ENCODE results near the gene ALAD.
"Not testable (repeated sequence)": the region's sequence is repeated elsewhere in the genome, so short reads cannot be mapped to it uniquely, and the experiment has no call there.

Gene ALAD

DNA sequence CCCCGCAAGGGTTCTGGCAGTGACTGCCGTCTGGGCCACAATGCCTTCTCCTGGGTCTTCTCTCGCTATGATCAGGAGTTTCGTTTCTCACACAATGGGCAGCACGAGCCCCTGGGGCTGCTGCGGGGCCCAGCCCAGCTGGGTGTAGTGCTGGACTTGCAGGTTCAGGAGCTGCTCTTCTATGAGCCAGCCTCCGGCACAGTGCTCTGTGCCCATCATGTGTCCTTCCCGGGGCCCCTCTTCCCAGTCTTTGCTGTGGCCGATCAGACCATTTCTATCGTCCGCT, 31.3 kb downstream of the ALAD start:
- TF ChIP-seq, protein P1, sequence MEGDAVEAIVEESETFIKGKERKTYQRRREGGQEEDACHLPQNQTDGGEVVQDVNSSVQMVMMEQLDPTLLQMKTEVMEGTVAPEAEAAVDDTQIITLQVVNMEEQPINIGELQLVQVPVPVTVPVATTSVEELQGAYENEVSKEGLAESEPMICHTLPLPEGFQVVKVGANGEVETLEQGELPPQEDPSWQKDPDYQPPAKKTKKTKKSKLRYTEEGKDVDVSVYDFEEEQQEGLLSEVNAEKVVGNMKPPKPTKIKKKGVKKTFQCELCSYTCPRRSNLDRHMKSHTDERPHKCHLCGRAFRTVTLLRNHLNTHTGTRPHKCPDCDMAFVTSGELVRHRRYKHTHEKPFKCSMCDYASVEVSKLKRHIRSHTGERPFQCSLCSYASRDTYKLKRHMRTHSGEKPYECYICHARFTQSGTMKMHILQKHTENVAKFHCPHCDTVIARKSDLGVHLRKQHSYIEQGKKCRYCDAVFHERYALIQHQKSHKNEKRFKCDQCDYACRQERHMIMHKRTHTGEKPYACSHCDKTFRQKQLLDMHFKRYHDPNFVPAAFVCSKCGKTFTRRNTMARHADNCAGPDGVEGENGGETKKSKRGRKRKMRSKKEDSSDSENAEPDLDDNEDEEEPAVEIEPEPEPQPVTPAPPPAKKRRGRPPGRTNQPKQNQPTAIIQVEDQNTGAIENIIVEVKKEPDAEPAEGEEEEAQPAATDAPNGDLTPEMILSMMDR (IDR thresholded peaks at IDR 0.05; ENCODE audit: control insufficient read depth, extremely low read depth, insufficient read depth): no peak
- DNase-seq (ENCODE audit: low read depth): no peak
- no peak overlapping the region for H3K4me3 ChIP-seq (ENCODE audit: low read depth, low read length)

DNA sequence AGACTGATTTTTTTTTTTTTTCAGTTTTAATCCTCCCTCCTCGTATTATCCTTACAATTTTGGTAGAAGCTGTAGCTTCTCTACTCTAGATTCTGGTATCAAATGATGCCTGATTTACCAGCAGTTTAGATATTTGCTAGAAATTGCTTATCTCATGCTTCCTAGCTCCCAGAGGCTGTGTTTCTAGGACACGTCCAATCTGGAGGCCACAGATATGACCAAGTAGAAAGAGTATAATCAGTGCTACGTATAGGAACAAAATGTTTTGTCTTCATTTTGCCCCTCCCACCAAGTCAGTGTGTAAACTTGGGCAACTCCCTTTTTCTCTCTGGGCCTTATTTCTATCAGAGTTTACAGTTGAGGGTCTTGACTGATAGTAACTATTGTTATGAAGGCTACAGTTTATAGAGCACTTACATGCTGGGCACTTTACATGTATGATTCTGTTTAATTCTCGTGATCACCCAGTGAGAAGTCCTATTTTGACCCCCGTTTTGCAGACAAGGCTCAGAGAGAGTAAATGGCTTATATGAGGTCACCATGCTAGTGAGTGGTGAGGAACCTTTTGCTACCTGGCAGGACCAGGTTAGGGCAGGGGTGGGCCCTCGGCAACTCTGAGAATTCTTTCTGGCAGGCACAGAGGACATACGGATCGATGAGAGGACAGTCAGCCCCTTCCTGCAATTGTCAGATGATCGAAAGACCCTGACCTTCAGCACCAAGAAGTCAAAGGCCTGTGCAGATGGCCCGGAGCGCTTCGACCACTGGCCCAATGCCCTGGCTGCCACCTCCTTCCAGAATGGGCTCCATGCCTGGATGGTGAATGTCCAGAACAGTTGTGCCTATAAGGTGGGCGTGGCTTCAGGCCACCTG, 31.9 kb downstream of the ALAD start:
- no peak overlapping the region for H3K4me3 ChIP-seq (ENCODE audit: low read depth, low read length)
- TF ChIP-seq, protein P1 (IDR thresholded peaks at IDR 0.05; ENCODE audit: control insufficient read depth, extremely low read depth, insufficient read depth): no peak
- DNase-seq (ENCODE audit: low read depth): no peak

DNA sequence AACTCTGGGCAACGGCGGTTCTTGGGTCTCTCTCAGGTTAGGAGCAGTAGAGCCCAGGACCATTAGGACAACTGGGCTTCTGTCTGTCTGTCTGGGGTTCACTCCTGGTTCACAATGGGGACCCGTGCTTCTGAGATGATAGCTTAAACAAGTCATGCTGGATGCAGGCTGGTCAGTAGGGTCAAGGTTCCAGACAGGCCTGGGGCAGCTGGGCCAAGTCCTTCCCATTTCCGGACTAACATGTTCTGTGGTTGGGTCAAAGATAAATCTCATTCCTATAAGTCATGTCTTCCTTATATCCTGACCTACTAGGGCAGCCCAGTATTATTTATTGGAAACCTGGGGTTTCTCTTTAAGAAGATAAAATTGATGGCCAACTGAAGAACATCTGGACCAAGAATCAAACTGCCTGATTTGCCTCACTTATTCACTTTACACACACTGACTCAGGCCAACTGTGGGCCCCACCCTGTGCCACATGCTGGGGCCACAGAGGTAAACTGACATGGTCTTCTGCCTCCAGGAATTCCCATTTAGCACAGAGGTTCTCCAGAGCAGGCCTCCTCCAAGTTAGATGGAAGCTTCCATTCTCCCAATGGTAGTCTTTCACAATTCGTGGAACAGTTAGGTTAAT, 32.6 kb downstream of the ALAD start:
- DNase-seq (ENCODE audit: low read depth): no peak
- H3K4me3 ChIP-seq (ENCODE audit: low read depth, low read length): no peak overlapping the region
- TF ChIP-seq, protein P1 (IDR thresholded peaks at IDR 0.05; ENCODE audit: control insufficient read depth, extremely low read depth, insufficient read depth): no peak

DNA sequence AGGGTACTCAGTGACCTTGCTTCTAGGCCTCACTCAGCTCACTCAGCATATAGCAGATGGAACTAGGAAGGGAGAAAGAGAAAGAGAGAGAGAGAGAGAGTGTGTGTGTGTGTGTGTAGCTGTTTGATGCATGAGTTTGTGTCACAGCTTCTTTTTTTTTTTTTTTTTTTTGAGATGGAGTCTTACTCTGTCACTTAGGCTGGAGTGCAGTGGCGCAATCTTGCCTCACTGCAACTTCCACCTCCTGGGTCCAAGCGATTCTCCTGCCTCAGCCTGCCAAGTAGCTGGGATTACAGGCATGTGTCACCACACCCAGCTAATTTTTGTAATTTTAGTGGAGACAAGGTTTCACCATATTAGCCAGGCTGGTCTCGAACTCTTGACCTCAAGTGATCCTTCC, 35.4 kb downstream of the ALAD start:
- DNase-seq (ENCODE audit: low read depth); H3K4me3 ChIP-seq (ENCODE audit: low read depth, low read length): not testable (repeated sequence)

DNA sequence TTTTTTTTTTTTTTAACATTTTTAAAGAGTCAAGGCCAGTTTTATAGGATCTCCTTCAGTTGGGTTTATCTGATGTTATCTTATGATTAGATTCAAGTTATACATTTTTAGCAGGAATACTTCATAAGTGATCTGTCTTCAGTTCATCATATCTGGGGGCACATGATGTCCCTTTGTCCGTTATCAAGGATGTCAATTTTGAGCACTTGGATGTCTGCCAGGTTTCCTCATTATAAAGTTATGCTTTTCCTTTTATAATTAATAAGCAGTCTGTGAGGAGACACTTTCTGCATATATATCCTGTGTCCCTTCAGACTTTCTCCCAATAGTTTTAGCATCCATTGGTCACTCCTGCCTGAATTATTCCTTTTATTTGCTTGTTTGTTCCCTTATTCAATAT, 36.1 kb downstream of the ALAD start:
- H3K4me3 ChIP-seq (ENCODE audit: low read depth, low read length): no peak overlapping the region
- TF ChIP-seq, protein P1 (IDR thresholded peaks at IDR 0.05; ENCODE audit: control insufficient read depth, extremely low read depth, insufficient read depth): no peak
- no peak for DNase-seq (ENCODE audit: low read depth)

DNA sequence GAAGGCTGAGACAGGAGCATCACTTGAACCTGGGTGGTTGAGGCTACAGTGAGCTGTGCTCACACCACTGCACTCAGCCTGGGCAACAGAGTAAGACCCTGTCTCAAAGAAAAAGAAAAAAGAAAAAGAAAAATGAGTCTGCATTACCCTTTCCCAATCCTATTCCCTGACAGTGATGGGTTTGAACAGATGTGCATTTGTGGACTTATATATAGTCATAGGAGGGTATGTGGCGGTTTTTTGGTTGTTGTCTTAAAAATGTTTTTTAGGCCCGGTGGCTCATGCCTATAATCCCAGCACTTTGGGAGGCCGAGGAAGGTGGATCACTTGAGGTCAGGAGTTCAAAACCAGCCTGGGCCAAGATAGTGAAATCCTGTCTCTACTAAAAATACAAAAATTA, 37.7 kb downstream of the ALAD start:
- DNase-seq (ENCODE audit: low read depth): no peak
- TF ChIP-seq, protein P1 (IDR thresholded peaks at IDR 0.05; ENCODE audit: control insufficient read depth, extremely low read depth, insufficient read depth): no peak

DNA sequence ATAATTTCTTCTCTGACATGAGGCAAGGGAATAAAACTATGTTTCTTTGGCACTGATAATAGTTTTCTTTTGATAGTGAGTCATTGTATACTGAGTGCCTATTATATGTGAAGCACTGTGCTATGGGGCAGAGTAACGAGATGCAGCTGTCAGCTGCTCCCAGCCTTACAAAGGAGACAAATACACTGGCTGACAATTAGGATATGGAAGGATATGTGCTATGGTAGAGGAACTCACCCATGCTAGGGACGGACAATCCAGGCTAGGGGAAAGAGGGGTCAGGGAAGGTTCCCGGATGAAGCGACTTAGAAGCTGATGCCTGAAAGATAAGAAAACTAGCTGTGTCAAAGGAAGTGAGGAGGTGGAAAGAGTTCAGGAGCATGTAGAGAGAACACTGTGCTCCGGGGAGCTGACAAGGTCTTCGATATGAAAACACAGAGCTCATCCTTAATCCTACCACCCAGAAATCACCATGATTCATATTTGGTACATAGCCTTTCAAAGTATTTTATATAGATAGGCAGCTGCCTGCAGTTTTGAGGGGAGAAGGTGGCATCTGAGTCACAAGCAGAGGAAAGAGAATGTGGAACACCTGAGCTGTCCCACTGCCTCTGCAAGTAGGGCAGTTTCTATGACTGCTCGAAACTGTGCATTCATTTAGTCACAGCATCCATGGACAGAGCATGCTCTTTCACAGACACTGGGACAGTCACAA, 39.6 kb downstream of the ALAD start:
- no peak overlapping the region for H3K4me3 ChIP-seq (ENCODE audit: low read depth, low read length)
- TF ChIP-seq, protein P1 (IDR thresholded peaks at IDR 0.05; ENCODE audit: control insufficient read depth, extremely low read depth, insufficient read depth): no peak
- DNase-seq (ENCODE audit: low read depth): no peak

More for the DNA sequence above, 37.7 kb downstream of the ALAD start:
- no peak overlapping the region for H3K4me3 ChIP-seq (ENCODE audit: low read depth, low read length)

Measured in LNCaP clone FGC (cell line).